ENCODE measurements around the gene TACO1.

GRCh38 chr17:63621229-63621683 is 20.6 kb downstream of the TACO1 start:
- TF ChIP-seq POLR2AphosphoS5 (IDR thresholded peaks at IDR 0.05; ENCODE audit: borderline replicate concordance, low read depth, low read length), result no peak
- TF ChIP-seq EZH2 (IDR thresholded peaks at IDR 0.05), result no peak

Data from SK-N-MC (cell line).